Measurements from ENCODE around the gene STAG1.
"Not testable (repeated sequence)": the region's sequence is repeated elsewhere in the genome, so short reads cannot be mapped to it uniquely, and the experiment has no call there.

The STAG1 gene

DNA sequence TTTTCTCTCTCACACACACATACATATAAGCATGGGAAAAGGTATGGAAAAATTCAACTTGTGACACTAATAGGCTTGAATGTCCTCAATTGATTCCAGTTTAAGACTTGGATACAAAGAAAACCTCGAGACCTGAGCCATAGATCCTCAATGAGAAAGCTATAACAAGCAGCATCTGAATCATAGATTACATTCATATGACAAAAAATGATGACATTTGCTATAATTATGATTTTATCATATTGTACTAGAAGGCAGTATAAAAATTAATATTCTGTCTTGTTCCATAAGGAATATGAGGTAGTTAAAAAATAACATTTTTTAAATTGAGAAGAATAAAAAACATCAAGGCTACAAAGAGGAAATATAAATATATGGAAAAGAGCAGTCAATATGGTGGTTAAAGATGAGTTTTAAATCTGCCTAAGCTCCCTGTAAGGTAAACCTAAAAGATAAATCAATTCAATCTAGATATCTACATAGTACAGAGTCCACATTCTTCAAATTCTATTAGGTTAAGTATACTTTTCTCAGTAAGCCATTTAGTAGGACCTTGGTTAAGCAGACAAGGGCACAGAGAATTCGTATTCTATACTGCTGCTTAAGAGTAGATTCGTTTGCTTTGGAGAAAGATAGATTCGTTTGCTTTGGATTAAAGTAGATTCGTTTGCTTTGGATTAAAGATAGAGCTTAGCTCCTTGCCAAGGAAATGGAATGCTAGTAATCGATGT lies 175.7 kb downstream of the STAG1 start:
- Mint-ChIP-seq H3K9me3 (no peaks in the 10 kb centered on the region), H3K4me3 (no peak overlapping the region), H3K27ac (no peak overlapping the region), H3K36me3 (peaks cover 27% of the 10 kb centered on the region), H3K4me1 (peaks cover 2% of the 10 kb centered on the region)
- DNase-seq (ENCODE audit: low spot score in 2 of 2): no peak
- ATAC-seq: no peak

GRCh38 chr3:136567599-136568188 lies 184.5 kb downstream of the STAG1 start:
- ATAC-seq (no peak), DNase-seq (ENCODE audit: low spot score in 2 of 2) (no peak)
- Mint-ChIP-seq H3K4me1 (peaks cover 20% of the 10 kb centered on the region), H3K27ac (peak overlapping the region; percentile 10), H3K9me3 (no peaks in the 10 kb centered on the region), H3K36me3 (peaks cover 35% of the 10 kb centered on the region), H3K4me3 (no peak overlapping the region)

GRCh38 chr3:136564962-136565361 lies 187.2 kb downstream of the STAG1 start:
- H3K4me1 Mint-ChIP-seq; DNase-seq (ENCODE audit: low spot score in 2 of 2); H3K4me3 Mint-ChIP-seq; ATAC-seq; H3K27ac Mint-ChIP-seq; H3K9me3 Mint-ChIP-seq: not testable (repeated sequence)
- peaks cover 28% of the 10 kb centered on the region for H3K36me3 Mint-ChIP-seq

DNA sequence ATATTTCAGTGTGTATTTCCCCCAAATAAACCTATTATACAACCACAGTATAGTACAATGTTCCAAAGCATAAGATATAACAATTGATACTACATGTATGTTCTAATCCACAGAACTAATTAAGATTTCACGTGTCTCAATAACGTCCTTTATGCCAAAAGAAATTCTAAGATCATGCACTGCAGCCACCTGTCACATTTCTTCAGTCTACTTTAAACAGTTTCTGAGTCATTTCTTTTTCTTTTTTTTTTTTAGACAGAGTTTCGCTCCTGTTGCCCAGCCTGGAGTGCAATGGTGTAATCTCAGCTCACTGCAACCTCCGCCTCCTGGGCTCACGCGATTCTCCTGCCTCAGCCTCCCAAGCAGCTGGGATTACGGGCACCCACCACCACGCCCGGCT lies 190.2 kb downstream of the STAG1 start:
- peaks cover 14% of the 10 kb centered on the region for H3K36me3 Mint-ChIP-seq
- ATAC-seq (no peak), DNase-seq (ENCODE audit: low spot score in 2 of 2) (no peak)
- H3K9me3 Mint-ChIP-seq: no peaks in the 10 kb centered on the region
- H3K27ac Mint-ChIP-seq: no peak overlapping the region
- H3K4me3 Mint-ChIP-seq: no peak overlapping the region
- H3K4me1 Mint-ChIP-seq: peaks cover under 1% of the 10 kb centered on the region

DNA sequence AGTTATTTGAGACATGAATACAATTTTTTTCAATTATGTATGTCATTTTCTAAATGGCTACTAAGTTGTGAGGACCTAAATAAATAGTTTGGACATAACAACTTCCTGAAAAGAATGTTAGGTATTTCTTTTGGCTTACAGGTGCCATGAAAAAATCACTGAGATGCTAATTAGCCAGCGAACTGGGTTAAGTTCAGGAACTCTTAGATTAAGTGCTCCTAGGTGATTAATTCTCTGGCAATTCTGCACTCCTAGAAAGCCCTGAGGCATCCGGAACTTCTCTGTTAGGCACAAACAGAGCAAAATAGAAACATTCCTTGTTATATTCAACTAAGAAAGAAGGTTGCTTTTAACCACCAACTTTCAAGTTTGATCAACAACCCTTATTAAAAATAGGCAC lies 192.3 kb downstream of the STAG1 start:
- Mint-ChIP-seq H3K27ac (no peak overlapping the region), H3K36me3 (peaks cover 10% of the 10 kb centered on the region), H3K9me3 (no peaks in the 10 kb centered on the region), H3K4me3 (no peak overlapping the region), H3K4me1 (no peaks in the 10 kb centered on the region)
- DNase-seq (ENCODE audit: low spot score in 2 of 2): no peak
- ATAC-seq: no peak

DNA sequence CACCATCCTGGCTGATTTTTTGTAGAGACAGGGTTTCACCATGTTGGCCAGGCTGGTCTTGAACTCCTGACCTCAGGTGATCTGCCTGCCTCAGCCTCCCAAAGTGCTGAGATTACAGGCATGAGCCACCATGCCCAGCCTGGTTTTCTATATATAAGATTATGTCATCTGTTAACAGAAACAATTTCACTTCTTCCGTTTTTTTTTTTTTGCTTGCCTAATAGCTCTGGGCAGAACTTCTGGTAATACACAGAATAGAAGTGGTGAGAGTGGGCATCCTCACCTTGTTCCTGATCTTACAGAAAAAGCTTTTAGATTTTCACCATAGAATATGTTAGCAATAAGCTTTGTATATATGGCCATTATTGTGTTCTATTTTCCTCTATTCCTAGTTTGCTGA lies 202.7 kb downstream of the STAG1 start:
- not testable (repeated sequence) for H3K27ac Mint-ChIP-seq; H3K4me3 Mint-ChIP-seq; H3K9me3 Mint-ChIP-seq; H3K4me1 Mint-ChIP-seq; ATAC-seq; DNase-seq (ENCODE audit: low spot score in 2 of 2)
- peaks cover 20% of the 10 kb centered on the region for H3K36me3 Mint-ChIP-seq

GRCh38 chr3:136547293-136547692 lies 204.9 kb downstream of the STAG1 start:
- Mint-ChIP-seq H3K4me3 (no peak overlapping the region), H3K9me3 (no peaks in the 10 kb centered on the region), H3K36me3 (peaks cover 20% of the 10 kb centered on the region), H3K27ac (peak overlapping the region; percentile 13), H3K4me1 (peaks cover 9% of the 10 kb centered on the region)
- DNase-seq (ENCODE audit: low spot score in 2 of 2): no peak
- ATAC-seq: peak; percentile 39

DNA sequence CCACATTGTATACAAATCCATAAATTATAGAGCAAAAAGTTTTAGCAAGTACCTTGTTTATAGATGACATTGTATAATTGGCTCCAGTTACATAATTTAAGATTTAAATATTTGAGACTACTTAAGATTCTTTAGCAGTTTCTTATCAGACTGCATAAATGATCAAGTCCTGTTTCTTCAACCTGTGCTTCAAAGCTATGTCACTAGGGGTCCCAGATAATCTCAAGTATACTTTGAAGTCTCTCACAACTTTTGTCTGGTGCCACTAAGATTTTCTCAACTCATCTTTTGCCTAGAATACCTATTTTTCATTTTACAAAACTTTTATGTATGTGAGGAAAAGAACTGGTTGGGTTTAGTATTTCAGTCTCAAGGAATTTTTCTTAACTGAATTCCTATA lies 205.5 kb downstream of the STAG1 start:
- Mint-ChIP-seq H3K36me3 (peaks cover 19% of the 10 kb centered on the region), H3K9me3 (no peaks in the 10 kb centered on the region), H3K4me3 (no peak overlapping the region), H3K4me1 (peaks cover 9% of the 10 kb centered on the region), H3K27ac (no peak overlapping the region)
- DNase-seq (ENCODE audit: low spot score in 2 of 2) (no peak), ATAC-seq (no peak)

- no peak for DNase-seq (ENCODE audit: low spot score in 2 of 2)
- Mint-ChIP-seq H3K9me3 (no peaks in the 10 kb centered on the region), H3K36me3 (peaks cover 14% of the 10 kb centered on the region), H3K4me3 (no peak overlapping the region), H3K4me1 (peaks cover 9% of the 10 kb centered on the region), H3K27ac (no peak overlapping the region)
- ATAC-seq: no peak
Observed at GRCh38 chr3:136545664-136546268, 206.4 kb downstream of the STAG1 start.

- H3K9me3 Mint-ChIP-seq: no peaks in the 10 kb centered on the region
Observed at GRCh38 chr3:136544532-136544931, 207.6 kb downstream of the STAG1 start.

GRCh38 chr3:136543385-136543784 lies 208.8 kb downstream of the STAG1 start:
- peaks cover 12% of the 10 kb centered on the region for H3K36me3 Mint-ChIP-seq
- H3K27ac Mint-ChIP-seq: no peak overlapping the region
- peaks cover 9% of the 10 kb centered on the region for H3K4me1 Mint-ChIP-seq
- ATAC-seq (no peak), DNase-seq (ENCODE audit: low spot score in 2 of 2) (no peak)
- no peaks in the 10 kb centered on the region for H3K9me3 Mint-ChIP-seq
- H3K4me3 Mint-ChIP-seq: no peak overlapping the region

More at GRCh38 chr3:136544532-136544931, 207.6 kb downstream of the STAG1 start:
- peaks cover 12% of the 10 kb centered on the region for H3K36me3 Mint-ChIP-seq
- no peak overlapping the region for H3K27ac Mint-ChIP-seq
- ATAC-seq (no peak), DNase-seq (ENCODE audit: low spot score in 2 of 2) (no peak)
- no peak overlapping the region for H3K4me3 Mint-ChIP-seq
- peaks cover 9% of the 10 kb centered on the region for H3K4me1 Mint-ChIP-seq

GRCh38 chr3:136535906-136536305 lies 216.3 kb downstream of the STAG1 start:
- Mint-ChIP-seq H3K27ac (no peak overlapping the region), H3K4me3 (no peak overlapping the region), H3K4me1 (peaks cover 6% of the 10 kb centered on the region), H3K9me3 (no peaks in the 10 kb centered on the region), H3K36me3 (peaks cover 14% of the 10 kb centered on the region)
- DNase-seq (ENCODE audit: low spot score in 2 of 2) (no peak), ATAC-seq (no peak)

- DNase-seq (ENCODE audit: low spot score in 2 of 2) (no peak), ATAC-seq (no peak)
- Mint-ChIP-seq H3K4me1 (peaks cover 12% of the 10 kb centered on the region), H3K4me3 (no peak overlapping the region), H3K9me3 (no peaks in the 10 kb centered on the region), H3K27ac (no peak overlapping the region), H3K36me3 (peaks cover 8% of the 10 kb centered on the region)
Observed at GRCh38 chr3:136532766-136533165, 219.4 kb downstream of the STAG1 start.

- DNase-seq (ENCODE audit: low spot score in 2 of 2) (no peak), ATAC-seq (no peak)
- Mint-ChIP-seq H3K4me1 (no peaks in the 10 kb centered on the region), H3K9me3 (no peaks in the 10 kb centered on the region), H3K4me3 (no peak overlapping the region), H3K36me3 (peaks cover 30% of the 10 kb centered on the region), H3K27ac (no peak overlapping the region)
Observed at GRCh38 chr3:136518102-136518501, 234.1 kb downstream of the STAG1 start.

GRCh38 chr3:136516656-136517055 lies 235.5 kb downstream of the STAG1 start:
- ATAC-seq (no peak), DNase-seq (ENCODE audit: low spot score in 2 of 2) (no peak)
- Mint-ChIP-seq H3K27ac (no peak overlapping the region), H3K9me3 (no peaks in the 10 kb centered on the region), H3K4me3 (no peak overlapping the region), H3K36me3 (peaks cover 30% of the 10 kb centered on the region), H3K4me1 (no peaks in the 10 kb centered on the region)

- ATAC-seq: no peak
- no peaks in the 10 kb centered on the region for H3K9me3 Mint-ChIP-seq
- H3K27ac Mint-ChIP-seq: no peak overlapping the region
- H3K4me3 Mint-ChIP-seq: no peak overlapping the region
- H3K4me1 Mint-ChIP-seq: no peaks in the 10 kb centered on the region
- peaks cover 30% of the 10 kb centered on the region for H3K36me3 Mint-ChIP-seq
- no peak for DNase-seq (ENCODE audit: low spot score in 2 of 2)
Observed at GRCh38 chr3:136516095-136516494, 236.1 kb downstream of the STAG1 start.

All from stimulated activated effector memory CD8-positive, alpha-beta T cell treated with anti-CD3 and anti-CD28 coated beads, Interleukin-12 subunit alpha, Interleukin-12 subunit beta, amount 100 ng/mL, for 72 hours (primary cell).